Measurements from ENCODE around the gene ARMH1.
"Not testable (repeated sequence)": the region's sequence is repeated elsewhere in the genome, so short reads cannot be mapped to it uniquely, and the experiment has no call there.

Gene ARMH1

GRCh38 chr1:44644806-44645205 lies 29.7 kb upstream of the ARMH1 start:
- DNase-seq (ENCODE audit: low spot score) = no peak

- DNase-seq (ENCODE audit: low spot score) = peak; percentile 79
Observed at GRCh38 chr1:44645476-44646244, 28.9 kb upstream of the ARMH1 start.

- DNase-seq (ENCODE audit: low spot score) = peak; percentile 85
Observed at GRCh38 chr1:44646261-44647110, 28.0 kb upstream of the ARMH1 start.

- no peak for DNase-seq (ENCODE audit: low spot score)
Observed at GRCh38 chr1:44647896-44648295, 26.6 kb upstream of the ARMH1 start.

- no peak for DNase-seq (ENCODE audit: low spot score)
Observed at GRCh38 chr1:44648529-44649250, 25.8 kb upstream of the ARMH1 start.

- no peak for DNase-seq (ENCODE audit: low spot score)
Observed at GRCh38 chr1:44649788-44650158, 24.7 kb upstream of the ARMH1 start.

GRCh38 chr1:44650159-44650831 lies 24.2 kb upstream of the ARMH1 start:
- no peak for DNase-seq (ENCODE audit: low spot score)

- no peak for DNase-seq (ENCODE audit: low spot score)
Observed at GRCh38 chr1:44651069-44651468, 23.4 kb upstream of the ARMH1 start.

- peak; percentile 86 for DNase-seq (ENCODE audit: low spot score)
Observed at GRCh38 chr1:44652445-44653106, 21.9 kb upstream of the ARMH1 start.

GRCh38 chr1:44653107-44653964 lies 21.2 kb upstream of the ARMH1 start:
- DNase-seq (ENCODE audit: low spot score) = no peak

- no peak for DNase-seq (ENCODE audit: low spot score)
Observed at GRCh38 chr1:44654621-44655187, 19.8 kb upstream of the ARMH1 start.

- peak; percentile 54 for DNase-seq (ENCODE audit: low spot score)
Observed at GRCh38 chr1:44655609-44656008, 18.9 kb upstream of the ARMH1 start.

- DNase-seq (ENCODE audit: low spot score) = no peak
Observed at GRCh38 chr1:44659566-44659965, 14.9 kb upstream of the ARMH1 start.

GRCh38 chr1:44660176-44660575 lies 14.3 kb upstream of the ARMH1 start:
- DNase-seq (ENCODE audit: low spot score) = no peak

GRCh38 chr1:44661781-44662682 lies 12.5 kb upstream of the ARMH1 start:
- DNase-seq (ENCODE audit: low spot score) = no peak

GRCh38 chr1:44662683-44663030 lies 11.9 kb upstream of the ARMH1 start:
- DNase-seq (ENCODE audit: low spot score) = no peak

- DNase-seq (ENCODE audit: low spot score) = no peak
Observed at GRCh38 chr1:44663417-44663816, 11.1 kb upstream of the ARMH1 start.

GRCh38 chr1:44664730-44665370 lies 9.7 kb upstream of the ARMH1 start:
- no peak for DNase-seq (ENCODE audit: low spot score)

- not testable (repeated sequence) for DNase-seq (ENCODE audit: low spot score)
Observed at GRCh38 chr1:44666719-44667118, 7.8 kb upstream of the ARMH1 start.

Data from AG08396 (cell line).